ENCODE results near the gene DAAM2. TPM values are rescaled to one million over a fixed set of nuclear protein-coding genes. Genes with fewer than 3 reads are reported as not detected.

The DAAM2 gene
- total RNA-seq, 1 experiment from 2014 or later, result 0.97 TPM

GRCh38 chr6:39836606-39837005 is 44.4 kb downstream of the DAAM2 start:
- H3K4me3 ChIP-seq (ENCODE audit: insufficient read depth, low read depth, low read length), result no peak overlapping the region
- H3K27me3 ChIP-seq (ENCODE audit: control insufficient read depth, insufficient read depth, low read length), result no peaks in the 10 kb centered on the region
- DNase-seq, result no peak
- H3K36me3 ChIP-seq (replicated peaks; ENCODE audit: control insufficient read depth, insufficient read depth, low read length), result no peaks in the 10 kb centered on the region

DNA sequence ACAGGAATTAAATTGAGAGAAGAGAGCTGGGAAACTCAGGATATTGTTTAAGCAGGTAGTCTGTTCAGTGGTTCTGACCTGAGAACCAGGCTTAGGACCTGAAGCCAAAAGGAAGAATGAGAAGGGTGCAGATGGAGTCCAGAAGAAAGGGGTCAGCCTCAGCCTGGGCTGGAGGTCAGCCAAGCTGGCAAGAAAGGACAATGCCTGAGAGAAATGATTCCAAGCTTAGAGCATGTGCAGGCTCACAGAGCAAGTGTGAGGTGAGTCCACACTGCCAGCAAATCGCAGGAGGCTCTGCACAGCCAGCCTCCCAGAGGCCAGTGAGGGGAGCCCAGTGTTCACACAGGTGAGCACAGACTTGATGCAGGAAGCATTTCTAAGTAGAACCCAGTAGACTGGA is 47.3 kb downstream of the DAAM2 start:
- no peaks in the 10 kb centered on the region for H3K36me3 ChIP-seq (replicated peaks; ENCODE audit: control insufficient read depth, insufficient read depth, low read length)
- no peak for DNase-seq
- H3K27me3 ChIP-seq (ENCODE audit: control insufficient read depth, insufficient read depth, low read length), result no peaks in the 10 kb centered on the region
- no peak overlapping the region for H3K4me3 ChIP-seq (ENCODE audit: insufficient read depth, low read depth, low read length)

DNA sequence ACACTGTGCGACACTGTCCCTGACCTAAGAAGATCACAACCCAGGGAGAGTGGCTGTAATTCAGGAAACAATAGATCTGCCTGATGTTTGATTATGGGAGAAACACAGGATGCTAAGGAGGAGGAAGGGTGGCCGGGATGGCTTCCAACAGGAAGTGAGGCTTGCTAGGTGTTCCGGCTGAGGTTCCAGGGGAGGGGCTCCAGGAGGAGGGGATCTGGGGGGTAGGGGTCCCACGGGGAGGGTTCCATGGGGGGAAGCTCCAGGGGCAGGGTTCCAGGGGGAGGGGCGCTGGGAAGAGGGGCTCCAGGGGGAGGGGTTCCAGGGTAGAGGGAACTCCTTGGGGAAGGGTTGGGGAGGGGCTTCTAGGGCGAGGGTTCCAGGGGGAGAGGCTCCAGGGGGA is 48.6 kb downstream of the DAAM2 start:
- Histone ChIP-seq H3K36me3 (replicated peaks; ENCODE audit: control insufficient read depth, insufficient read depth, low read length) (no peaks in the 10 kb centered on the region), H3K4me3 (ENCODE audit: insufficient read depth, low read depth, low read length) (no peak overlapping the region), H3K27me3 (ENCODE audit: control insufficient read depth, insufficient read depth, low read length) (no peaks in the 10 kb centered on the region)
- no peak for DNase-seq

DNA sequence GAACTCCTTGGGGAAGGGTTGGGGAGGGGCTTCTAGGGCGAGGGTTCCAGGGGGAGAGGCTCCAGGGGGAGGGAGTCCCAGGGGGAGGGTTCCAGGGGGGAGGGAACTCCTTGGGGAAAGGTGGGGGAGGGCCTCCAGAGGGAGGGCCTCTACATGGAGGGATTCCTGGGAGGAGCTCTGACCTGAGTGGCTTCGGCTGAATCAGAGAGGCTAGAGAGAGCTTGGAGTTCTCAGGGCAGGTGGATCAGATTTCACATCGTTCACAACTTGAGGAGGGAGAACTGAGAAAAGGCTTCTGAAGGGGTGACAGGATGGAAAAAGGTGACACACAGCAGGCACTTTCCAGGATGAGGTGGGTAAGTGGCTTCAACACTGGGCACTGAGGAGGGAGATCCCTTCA is 49.1 kb downstream of the DAAM2 start:
- no peak overlapping the region for H3K4me3 ChIP-seq (ENCODE audit: insufficient read depth, low read depth, low read length)
- H3K27me3 ChIP-seq (ENCODE audit: control insufficient read depth, insufficient read depth, low read length), result no peaks in the 10 kb centered on the region
- DNase-seq, result no peak
- H3K36me3 ChIP-seq (replicated peaks; ENCODE audit: control insufficient read depth, insufficient read depth, low read length), result no peaks in the 10 kb centered on the region

GRCh38 chr6:39841923-39842322 is 49.7 kb downstream of the DAAM2 start:
- Histone ChIP-seq H3K36me3 (replicated peaks; ENCODE audit: control insufficient read depth, insufficient read depth, low read length) (no peaks in the 10 kb centered on the region), H3K4me3 (ENCODE audit: insufficient read depth, low read depth, low read length) (no peak overlapping the region), H3K27me3 (ENCODE audit: control insufficient read depth, insufficient read depth, low read length) (no peaks in the 10 kb centered on the region)
- no peak for DNase-seq

DNA sequence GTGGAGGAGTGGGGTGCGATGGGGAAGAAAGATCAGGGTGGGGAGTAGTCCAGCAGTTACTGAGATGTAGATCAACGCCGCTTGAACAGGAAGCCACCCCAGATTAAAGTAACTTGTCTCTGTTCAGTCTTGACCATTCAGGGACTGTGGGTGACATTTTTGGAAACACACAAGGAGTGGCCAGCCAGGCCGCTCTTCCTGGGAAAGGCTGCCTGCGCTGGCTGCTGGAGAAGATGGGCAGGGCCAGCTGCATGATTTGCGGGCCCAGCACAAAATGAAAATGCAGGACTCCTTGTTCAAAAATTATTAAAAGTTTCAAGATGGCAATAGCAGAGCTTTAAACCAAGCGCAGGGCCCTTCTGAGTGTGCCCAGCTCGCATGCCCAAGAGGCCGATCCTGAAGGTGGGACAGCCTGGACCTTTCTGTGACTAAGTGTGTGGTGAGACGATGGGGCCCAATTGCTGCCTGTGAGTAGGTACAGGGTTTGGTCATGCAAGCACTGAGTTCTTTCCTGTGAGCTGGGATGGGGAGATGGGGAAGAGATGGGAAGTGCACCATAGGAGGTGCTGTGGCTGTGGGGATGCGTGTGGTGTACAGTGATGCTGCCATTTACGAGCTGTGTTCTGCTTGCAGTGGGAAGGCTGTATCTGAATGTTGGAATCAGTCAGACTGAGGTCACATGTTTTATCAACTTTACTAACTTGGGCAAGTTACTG is 51.3 kb downstream of the DAAM2 start:
- Histone ChIP-seq H3K36me3 (replicated peaks; ENCODE audit: control insufficient read depth, insufficient read depth, low read length) (no peaks in the 10 kb centered on the region), H3K27me3 (ENCODE audit: control insufficient read depth, insufficient read depth, low read length) (no peaks in the 10 kb centered on the region), H3K4me3 (ENCODE audit: insufficient read depth, low read depth, low read length) (no peak overlapping the region)
- DNase-seq, result no peak

GRCh38 chr6:39844866-39845265 is 52.7 kb downstream of the DAAM2 start:
- no peak for DNase-seq
- no peak overlapping the region for H3K4me3 ChIP-seq (ENCODE audit: insufficient read depth, low read depth, low read length)
- H3K27me3 ChIP-seq (ENCODE audit: control insufficient read depth, insufficient read depth, low read length), result no peaks in the 10 kb centered on the region
- H3K36me3 ChIP-seq (replicated peaks; ENCODE audit: control insufficient read depth, insufficient read depth, low read length), result no peaks in the 10 kb centered on the region

DNA sequence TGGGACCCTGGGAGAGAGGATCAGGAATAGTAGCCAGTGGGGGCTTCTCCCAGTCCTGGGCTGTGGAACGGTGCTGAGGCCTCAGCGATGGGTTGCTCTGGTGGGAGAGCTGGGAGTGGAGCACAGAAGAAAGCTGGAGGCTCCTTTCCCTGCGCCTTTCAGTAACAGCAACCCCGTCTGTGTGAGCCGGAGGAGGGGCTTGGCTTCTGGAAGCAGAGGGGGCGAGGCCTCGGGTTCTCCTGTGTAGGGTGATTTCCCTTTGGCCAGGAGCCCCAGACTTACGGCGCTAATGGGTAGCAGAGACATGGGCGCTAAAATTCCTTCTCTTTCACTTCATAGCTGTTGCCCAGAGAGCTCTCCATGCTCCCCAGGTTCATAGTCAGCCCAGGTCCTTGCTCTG is 55.0 kb downstream of the DAAM2 start:
- H3K36me3 ChIP-seq (replicated peaks; ENCODE audit: control insufficient read depth, insufficient read depth, low read length), result no peaks in the 10 kb centered on the region
- peak; percentile 69 for DNase-seq
- H3K4me3 ChIP-seq (ENCODE audit: insufficient read depth, low read depth, low read length), result no peak overlapping the region
- no peaks in the 10 kb centered on the region for H3K27me3 ChIP-seq (ENCODE audit: control insufficient read depth, insufficient read depth, low read length)

DNA sequence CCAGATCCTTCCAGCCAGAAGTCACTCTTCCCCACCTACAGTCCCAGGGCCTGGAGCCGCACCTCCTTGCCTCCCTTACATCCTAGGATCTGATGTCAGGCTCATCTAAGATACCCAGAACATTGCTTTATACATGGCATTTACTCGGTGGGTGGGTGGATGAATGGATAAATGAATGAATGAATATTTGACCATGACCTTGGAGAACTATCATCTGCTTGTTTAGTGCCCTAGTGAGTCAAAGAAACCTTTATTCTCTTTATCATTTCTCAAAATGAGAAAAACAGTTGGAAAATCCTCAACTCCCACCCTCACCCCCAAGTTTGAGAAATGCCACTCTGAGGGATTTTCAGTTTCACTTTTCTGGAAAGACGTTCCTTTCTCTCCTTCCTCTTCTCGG is 56.0 kb downstream of the DAAM2 start:
- H3K4me3 ChIP-seq (ENCODE audit: insufficient read depth, low read depth, low read length), result no peak overlapping the region
- H3K36me3 ChIP-seq (replicated peaks; ENCODE audit: control insufficient read depth, insufficient read depth, low read length), result no peaks in the 10 kb centered on the region

DNA sequence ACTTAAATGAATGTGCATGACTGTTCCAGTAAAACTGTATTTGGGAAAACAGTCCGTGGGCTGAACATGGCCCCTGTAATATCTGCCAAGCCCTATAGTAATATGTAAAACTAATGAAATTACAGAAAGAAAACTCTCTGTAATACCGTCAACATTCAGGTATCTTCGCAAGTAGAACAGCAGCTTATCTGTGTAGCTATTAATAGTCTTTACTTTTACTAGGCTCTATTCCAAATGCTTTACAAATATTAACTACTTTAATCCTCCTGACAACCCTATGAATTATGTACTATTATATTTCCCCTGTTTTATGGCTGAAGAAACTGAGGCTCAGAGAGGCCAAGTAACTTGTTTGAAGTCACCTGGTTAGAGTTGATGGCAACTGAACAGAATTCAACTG is 57.1 kb downstream of the DAAM2 start:
- H3K36me3 ChIP-seq (replicated peaks; ENCODE audit: control insufficient read depth, insufficient read depth, low read length), result no peaks in the 10 kb centered on the region
- no peak for DNase-seq
- no peak overlapping the region for H3K4me3 ChIP-seq (ENCODE audit: insufficient read depth, low read depth, low read length)
- H3K27me3 ChIP-seq (ENCODE audit: control insufficient read depth, insufficient read depth, low read length), result no peaks in the 10 kb centered on the region; the same call in 1 of the 2 replicates

More for the DNA sequence above, 56.0 kb downstream of the DAAM2 start:
- no peaks in the 10 kb centered on the region; the same call in 1 of the 2 replicates for H3K27me3 ChIP-seq (ENCODE audit: control insufficient read depth, insufficient read depth, low read length)
- DNase-seq, result no peak

- Histone ChIP-seq H3K27me3 (ENCODE audit: control insufficient read depth, insufficient read depth, low read length) (no peaks in the 10 kb centered on the region; the same call in 1 of the 2 replicates), H3K36me3 (replicated peaks; ENCODE audit: control insufficient read depth, insufficient read depth, low read length) (no peaks in the 10 kb centered on the region), H3K4me3 (ENCODE audit: insufficient read depth, low read depth, low read length) (no peak overlapping the region)
- no peak for DNase-seq
Observed at GRCh38 chr6:39849764-39850163, 57.6 kb downstream of the DAAM2 start.

DNA sequence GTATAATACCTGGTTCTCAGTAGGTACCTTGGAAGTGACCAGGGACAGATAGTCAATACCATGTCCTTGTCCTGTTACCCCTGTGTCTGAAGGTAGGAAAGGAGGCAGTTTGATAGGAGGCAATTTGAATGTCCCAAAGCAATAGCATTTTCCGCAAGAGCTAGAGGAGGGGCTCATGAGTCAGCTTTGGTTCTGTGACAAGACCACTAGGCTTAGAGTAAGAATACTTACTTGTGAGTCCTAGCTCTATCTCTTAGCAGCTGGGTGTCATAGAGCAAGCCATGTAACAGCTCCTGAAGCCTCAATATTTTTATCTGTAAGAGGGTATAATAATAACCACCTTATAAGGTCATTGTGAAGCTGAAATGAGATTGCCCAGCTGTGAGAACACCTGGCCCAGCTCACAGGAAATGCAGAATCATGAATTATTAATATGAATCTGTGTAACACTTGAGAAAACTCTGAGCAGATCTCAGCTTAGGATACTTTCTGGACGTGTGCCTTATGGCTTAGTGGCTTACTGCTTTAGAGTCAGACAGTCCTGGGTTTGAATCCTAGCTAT is 58.6 kb downstream of the DAAM2 start:
- Histone ChIP-seq H3K27me3 (ENCODE audit: control insufficient read depth, insufficient read depth, low read length) (no peaks in the 10 kb centered on the region; the same call in 1 of the 2 replicates), H3K4me3 (ENCODE audit: insufficient read depth, low read depth, low read length) (no peak overlapping the region), H3K36me3 (replicated peaks; ENCODE audit: control insufficient read depth, insufficient read depth, low read length) (no peaks in the 10 kb centered on the region)
- no peak for DNase-seq

- DNase-seq, result no peak
- Histone ChIP-seq H3K4me3 (ENCODE audit: insufficient read depth, low read depth, low read length) (no peak overlapping the region), H3K27me3 (ENCODE audit: control insufficient read depth, insufficient read depth, low read length) (no peaks in the 10 kb centered on the region; the same call in 1 of the 2 replicates), H3K36me3 (replicated peaks; ENCODE audit: control insufficient read depth, insufficient read depth, low read length) (no peaks in the 10 kb centered on the region)
Observed at GRCh38 chr6:39851331-39851730, 59.2 kb downstream of the DAAM2 start.

GRCh38 chr6:39852324-39852723 is 60.1 kb downstream of the DAAM2 start:
- Histone ChIP-seq H3K36me3 (replicated peaks; ENCODE audit: control insufficient read depth, insufficient read depth, low read length) (no peaks in the 10 kb centered on the region), H3K4me3 (ENCODE audit: insufficient read depth, low read depth, low read length) (no peak overlapping the region), H3K27me3 (ENCODE audit: control insufficient read depth, insufficient read depth, low read length) (no peaks in the 10 kb centered on the region; the same call in 1 of the 2 replicates)
- DNase-seq, result no peak

DNA sequence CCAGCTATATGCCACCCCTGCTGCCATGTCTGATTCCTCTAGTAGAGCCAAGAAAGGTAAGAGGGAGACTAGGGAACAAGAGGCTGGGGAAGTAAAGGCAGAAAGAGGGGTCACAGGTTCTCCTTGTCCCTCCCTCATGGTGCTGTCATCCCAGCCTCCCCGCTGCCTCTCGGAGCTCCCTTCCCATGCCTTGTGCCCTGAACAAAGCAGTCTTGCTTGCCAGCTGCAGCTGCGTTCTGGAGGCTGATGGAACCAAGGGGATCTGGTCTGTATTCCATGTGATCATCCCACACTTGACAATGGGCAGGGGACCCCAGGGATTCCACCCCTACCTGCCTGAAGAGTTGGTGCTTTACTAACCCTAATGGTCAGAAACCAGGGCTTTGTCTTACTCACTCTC is 61.4 kb downstream of the DAAM2 start:
- H3K27me3 ChIP-seq (ENCODE audit: control insufficient read depth, insufficient read depth, low read length), result no peaks in the 10 kb centered on the region; the same call in 1 of the 2 replicates
- DNase-seq, result no peak
- no peaks in the 10 kb centered on the region for H3K36me3 ChIP-seq (replicated peaks; ENCODE audit: control insufficient read depth, insufficient read depth, low read length)
- no peak overlapping the region for H3K4me3 ChIP-seq (ENCODE audit: insufficient read depth, low read depth, low read length)

Data from H7 (cell line).